NCI-H2029 (cell line): Measurements from ENCODE around the gene HOXA4.

Experiments
- DNase-seq: peaks from one replicate; lab custom pipeline; 2025; lab: John Stamatoyannopoulos, UW

The HOXA4 gene

GRCh38 chr7:27092819-27093110, 37.8 kb downstream of the HOXA4 start:
- no peak for DNase-seq

DNA sequence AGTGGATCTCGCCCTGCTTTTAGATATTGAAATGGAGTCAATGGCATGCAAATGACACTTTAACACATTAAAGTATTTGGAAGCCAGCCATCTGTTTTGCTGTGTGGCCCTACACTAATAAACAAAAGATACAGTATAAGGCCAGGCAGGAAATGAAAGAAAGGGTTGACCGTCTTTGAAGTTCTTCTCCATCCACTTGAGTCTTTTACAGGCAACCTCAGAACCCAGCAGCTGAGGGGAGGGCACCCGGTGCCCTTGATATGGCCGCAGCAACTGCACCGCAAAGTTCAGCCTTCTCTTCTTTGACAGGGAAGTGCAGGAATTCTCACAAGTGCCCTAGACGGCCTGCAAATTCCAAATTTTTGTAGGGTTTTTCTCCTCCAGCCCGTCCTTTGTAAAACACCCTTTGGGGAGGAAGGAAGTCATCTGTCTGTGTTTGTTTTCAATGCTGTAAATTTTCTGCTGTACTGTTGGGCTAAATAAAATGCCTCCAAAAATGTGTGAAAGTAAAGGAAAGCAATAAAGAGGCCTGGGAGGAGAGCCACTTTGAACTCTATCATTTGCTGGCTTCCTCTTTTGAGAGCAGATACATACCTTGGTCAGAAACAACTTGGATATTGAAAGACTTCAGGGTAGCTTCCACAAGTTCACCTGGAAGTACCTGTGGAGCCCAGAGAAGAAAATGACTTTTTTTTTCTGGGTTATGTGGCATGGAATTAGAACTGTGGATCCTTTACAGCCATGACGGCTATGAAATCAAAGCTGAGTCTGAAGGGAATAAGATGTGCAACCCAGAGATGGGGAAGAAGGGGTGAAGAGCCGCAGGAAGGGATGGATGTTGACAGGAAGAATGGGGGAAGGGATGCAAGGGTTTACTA, 38.4 kb downstream of the HOXA4 start:
- no peak for DNase-seq

- DNase-seq, result no peak
These were observed 39.5 kb downstream of the HOXA4 start for GRCh38 chr7:27091105-27091504.

DNA sequence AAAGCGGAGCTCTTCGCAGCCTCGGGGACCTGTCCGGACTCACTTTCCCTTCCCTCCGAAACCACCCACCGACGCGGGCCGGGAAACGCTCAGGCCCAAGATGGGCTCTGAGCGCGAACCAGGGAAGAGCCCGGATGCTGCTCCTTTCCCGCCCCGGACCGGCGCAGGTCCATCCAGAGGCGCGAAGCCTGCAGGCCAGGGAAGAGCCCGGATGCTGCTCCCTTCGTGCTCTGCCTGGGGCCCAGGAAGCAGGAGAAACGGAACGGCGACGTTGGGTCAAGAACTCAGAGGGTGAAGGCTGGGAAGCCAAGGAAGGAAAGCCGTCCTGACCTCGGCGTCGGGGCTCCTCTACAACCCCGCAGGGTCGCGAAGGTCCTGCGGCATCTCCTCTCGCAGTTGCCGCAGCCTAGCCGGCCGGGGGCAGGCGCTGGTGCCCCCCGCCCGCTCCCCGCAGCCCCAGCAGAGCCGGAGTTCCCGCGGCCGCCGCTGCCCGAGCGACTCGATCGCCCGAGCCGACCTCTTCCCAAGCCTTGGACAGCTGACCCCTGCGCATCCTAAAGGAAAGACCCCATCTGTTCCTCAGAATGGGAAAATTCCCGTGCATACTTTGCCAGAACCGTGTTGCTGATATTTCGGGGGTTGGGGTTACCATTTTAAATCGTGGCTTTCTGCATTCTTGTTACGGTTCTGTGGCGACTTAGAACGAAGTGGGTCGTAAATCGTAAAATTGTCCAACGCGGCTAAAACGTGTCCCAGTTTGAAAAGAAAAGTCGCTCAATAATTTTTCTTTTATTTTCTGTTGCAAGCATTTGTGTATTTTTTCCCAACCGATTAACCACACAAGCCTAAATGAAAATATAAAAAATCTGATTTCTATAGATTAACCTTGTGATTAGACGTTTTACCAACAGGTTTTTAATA, 42.3 kb downstream of the HOXA4 start:
- no peak for DNase-seq

GRCh38 chr7:27083646-27084045, 46.9 kb downstream of the HOXA4 start:
- DNase-seq, result no peak

DNA sequence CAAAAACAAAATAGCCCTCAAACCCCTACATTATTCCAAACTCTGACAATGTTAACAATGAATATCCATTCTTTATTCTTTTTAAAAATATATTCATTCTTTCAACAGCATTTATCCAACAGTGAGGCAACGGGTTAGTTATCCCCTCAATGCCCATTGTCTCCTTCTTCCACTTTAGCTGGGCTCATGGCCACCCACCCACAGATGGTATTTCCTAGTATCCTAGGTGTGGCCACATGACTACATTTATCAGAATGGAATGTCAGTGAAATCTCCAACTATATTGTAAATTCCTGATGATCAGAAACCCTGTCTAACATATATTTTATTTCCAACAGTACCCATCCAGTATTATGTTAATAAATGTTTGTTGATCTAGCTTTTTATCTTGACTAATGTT, 48.4 kb downstream of the HOXA4 start:
- no peak for DNase-seq

GRCh38 chr7:27080844-27081436, 49.6 kb downstream of the HOXA4 start:
- no peak for DNase-seq

DNA sequence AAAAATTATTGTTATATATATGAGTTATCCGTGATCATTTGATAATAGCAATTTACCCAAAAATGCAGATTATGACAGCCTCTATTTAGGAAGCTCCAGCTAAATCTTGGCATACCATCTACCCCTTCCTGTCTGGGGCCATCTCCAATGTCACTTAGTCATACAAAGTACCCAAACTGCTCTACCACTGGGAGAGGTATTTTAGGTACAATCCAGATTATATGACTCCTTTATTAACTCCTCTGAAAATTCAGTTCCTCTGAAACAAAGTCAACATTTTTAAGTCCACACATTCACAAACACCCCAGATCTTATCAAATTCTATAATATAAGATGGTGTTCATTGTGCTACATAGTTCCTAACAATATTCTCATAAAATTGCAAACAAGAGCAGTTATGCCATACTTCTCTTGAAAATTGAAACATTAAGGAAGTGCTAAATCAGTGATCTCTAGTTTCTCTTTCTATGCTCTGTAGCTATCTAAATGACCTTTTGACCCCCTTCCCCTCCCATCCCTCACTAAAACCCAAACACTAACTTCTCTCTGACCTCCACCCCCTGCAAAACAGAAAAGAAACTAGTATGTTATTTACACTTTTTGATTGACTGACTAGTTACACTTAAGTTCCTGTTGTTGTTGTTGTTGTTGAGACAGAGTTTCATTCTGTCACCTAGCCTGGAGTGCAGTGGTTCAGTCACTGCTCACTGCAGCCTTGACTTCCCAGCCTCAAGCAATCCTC, 51.2 kb downstream of the HOXA4 start:
- DNase-seq, result no peak

- no peak for DNase-seq
These were observed 51.8 kb downstream of the HOXA4 start for GRCh38 chr7:27078616-27079233.
